ENCODE measurements around the gene SLC9C1.

- TF ChIP-seq GATA3 (IDR thresholded peaks at IDR 0.05; ENCODE audit: low read depth, low read length), result no peak
- TF ChIP-seq GATA2 (IDR thresholded peaks at IDR 0.05; ENCODE audit: low read depth, low read length), result no peak
Measured at GRCh38 chr3:112140584-112140983, 153.4 kb downstream of the SLC9C1 start.

Data from SH-SY5Y (cell line).